Psoas muscle (tissue), 8 donors: ENCODE measurements around the gene PDS5B. TPM values are rescaled to one million over a fixed set of nuclear protein-coding genes. Genes with fewer than 3 reads are reported as not detected.

Experiments used
- ATAC-seq, 4 donors: fragments of 200-7000 bp; cut with Tn5 transposase; one replicate each; pipeline ENCODE4 v1.9.1; 2020; ENCODE audit warnings: moderate library complexity in 3 of 4, mild to moderate bottlenecking in 2 of 4
- DNase-seq, 2 donors: peaks; one replicate each; pipeline ENCODE4 v3.0.0-alpha.2; 2020
- H3K27ac ChIP-seq: fragments of 200-600 bp; one replicate; pipeline ENCODE4 v1.8.0; 2022
- H3K27me3 ChIP-seq, 3 donors: fragments of 200-600 bp in 1 of 3; one replicate each; pipeline versions ENCODE4 v1.6.1 to v1.8.0; 2013 to 2022; ENCODE audit warnings: low read length in 2 of 3, mild to moderate bottlenecking in 2 of 3, moderate library complexity in 1 of 3; ENCODE audit not compliant: insufficient read depth in 3 of 3
- H3K36me3 ChIP-seq, 2 donors: fragments of 200-600 bp in 1 of 2; one replicate each; pipeline versions ENCODE4 v1.6.1 to v1.8.0; 2013 to 2022; ENCODE audit warnings: low read depth in 1 of 2, mild to moderate bottlenecking in 1 of 2, moderate library complexity in 1 of 2; ENCODE audit not compliant: insufficient read depth in 1 of 2
- H3K4me1 ChIP-seq: fragments of 200-600 bp; one replicate; pipeline ENCODE4 v1.8.0; 2022
- H3K4me3 ChIP-seq: fragments of 200-600 bp; one replicate; pipeline ENCODE4 v1.8.0; 2022; ENCODE audit warnings: mild to moderate bottlenecking
- H3K9me3 ChIP-seq: fragments of 200-600 bp; one replicate; pipeline ENCODE4 v1.8.0; 2022
- WGBS, 3 donors: extraction: QIAGEN DNeasy Blood & Tissue Kit; methylation state at CpG; one replicate each; pipeline versions ENCODE4 v1.1.6 to v1.1.7; 2013; 5-methylcytosine and 5-hydroxymethylcytosine counted together
- intact Hi-C, 2 donors: fragments of 100-400 bp; cut with DNase I; formaldehyde crosslinking; loops; one replicate each; pipeline versions ENCODE4 v1.11.0 to v1.14.2; 2022
- polyA plus RNA-seq, 3 donors: library from polyadenylated mRNA; stranded (reverse); fragments of 200-250 nt; gene quantifications; one replicate each; pipeline ENCODE4 v1.2.3, GENCODE V29; 2013
- total RNA-seq, 4 donors: library from RNA; stranded (reverse); fragmentation: NEBNext Ultra II Directional in 2 of 4; extraction: Animal tissue kit (Norgen Biotek cat#: 25700) in 2 of 4; gene quantifications; one replicate each; pipeline versions ENCODE4 v1.2.1 to v1.2.4, GENCODE V29; 2021 to 2023
- TF ChIP-seq, protein P1 (sequence below): fragments of 200-600 bp; IDR thresholded peaks from one replicate; pipeline ENCODE4 v1.8.0; 2022; ENCODE audit warnings: antibody characterized with exemption
- donor health status: healthy with polysubstance abuse.
- donor health status: DM: no; HTN: no; CAD: no; lungs with moderate emphysema.
- donor health status: Bipolar disorder and iron deficiency.
- donor health status: healthy.
- donor health status: DM: yes; HTN: yes; CAD: no.
- donor health status: DM: no; HTN: no; CAD: no.
- donor health status: DM: no; HTN: no; CAD: no.
- donor health status: DM: yes; HTN: yes; CAD: no.

PDS5B gene
- total and polyA plus RNA-seq, 7 donors, result 3.6 to 28.1 (median 18.3) TPM

DNA sequence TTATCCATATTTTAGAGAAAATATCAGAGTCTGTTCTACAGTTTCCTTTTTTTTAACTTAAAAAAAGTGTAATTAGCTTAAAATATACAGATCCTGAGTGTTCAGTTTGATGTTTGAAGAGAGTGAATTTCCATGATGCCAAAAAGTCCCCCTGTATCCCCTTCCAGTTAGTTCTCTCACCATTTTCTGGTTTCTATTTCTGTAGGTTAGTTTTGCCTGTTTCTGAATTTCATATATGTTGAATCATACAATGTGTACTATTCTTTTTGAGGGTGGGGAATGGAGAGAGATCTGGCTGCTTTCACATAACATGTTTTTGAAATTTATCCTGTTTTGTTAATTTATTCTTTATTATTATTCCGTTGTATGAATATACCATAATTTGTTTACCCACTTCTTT lies 95.9 kb downstream of the PDS5B start:
- Histone ChIP-seq H3K36me3 (peaks cover 0 to 34% of the 10 kb centered on the region in 2 donors), H3K27me3 (no peaks in the 10 kb centered on the region), H3K4me1 (peaks cover 1% of the 10 kb centered on the region), H3K9me3 (no peaks in the 10 kb centered on the region), H3K4me3 (no peak overlapping the region), H3K27ac (no peak overlapping the region)
- ATAC-seq, result no peak
- no peak for DNase-seq
- intact Hi-C loops, result no loop called here
- WGBS, 3 donors, result 88 to 97% (median 92%) methylated on average over 1 of the region's 1 CpG
- TF ChIP-seq, protein P1, sequence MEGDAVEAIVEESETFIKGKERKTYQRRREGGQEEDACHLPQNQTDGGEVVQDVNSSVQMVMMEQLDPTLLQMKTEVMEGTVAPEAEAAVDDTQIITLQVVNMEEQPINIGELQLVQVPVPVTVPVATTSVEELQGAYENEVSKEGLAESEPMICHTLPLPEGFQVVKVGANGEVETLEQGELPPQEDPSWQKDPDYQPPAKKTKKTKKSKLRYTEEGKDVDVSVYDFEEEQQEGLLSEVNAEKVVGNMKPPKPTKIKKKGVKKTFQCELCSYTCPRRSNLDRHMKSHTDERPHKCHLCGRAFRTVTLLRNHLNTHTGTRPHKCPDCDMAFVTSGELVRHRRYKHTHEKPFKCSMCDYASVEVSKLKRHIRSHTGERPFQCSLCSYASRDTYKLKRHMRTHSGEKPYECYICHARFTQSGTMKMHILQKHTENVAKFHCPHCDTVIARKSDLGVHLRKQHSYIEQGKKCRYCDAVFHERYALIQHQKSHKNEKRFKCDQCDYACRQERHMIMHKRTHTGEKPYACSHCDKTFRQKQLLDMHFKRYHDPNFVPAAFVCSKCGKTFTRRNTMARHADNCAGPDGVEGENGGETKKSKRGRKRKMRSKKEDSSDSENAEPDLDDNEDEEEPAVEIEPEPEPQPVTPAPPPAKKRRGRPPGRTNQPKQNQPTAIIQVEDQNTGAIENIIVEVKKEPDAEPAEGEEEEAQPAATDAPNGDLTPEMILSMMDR, result no peak

DNA sequence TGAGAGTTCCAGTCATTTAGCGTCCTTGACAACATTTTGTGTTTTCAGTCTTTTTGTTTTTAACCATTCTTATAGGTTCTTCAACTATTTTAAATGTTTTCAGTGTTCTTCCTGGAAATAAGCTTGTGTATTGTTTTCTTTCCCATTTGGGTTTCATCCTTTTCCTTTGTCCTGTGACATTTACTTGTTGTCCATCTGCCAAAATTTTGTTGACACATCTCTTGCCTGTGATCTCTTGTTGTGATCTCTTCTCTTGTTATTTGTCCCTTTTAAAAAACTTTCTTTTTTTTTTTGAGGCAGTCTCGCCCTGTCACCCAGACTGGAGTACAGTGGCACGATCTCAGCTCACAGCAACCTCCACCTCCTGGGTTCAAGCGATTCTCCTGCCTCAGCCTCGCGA lies 96.5 kb downstream of the PDS5B start:
- no peaks in the 10 kb centered on the region for H3K27me3 ChIP-seq
- WGBS, 3 donors, result 94 to 97% (median 94%) methylated on average over 6 of the region's 6 CpGs
- H3K27ac ChIP-seq, result no peak overlapping the region
- peaks cover 0 to 34% of the 10 kb centered on the region in 2 donors for H3K36me3 ChIP-seq
- no peak overlapping the region for H3K4me3 ChIP-seq
- TF ChIP-seq, protein P1, result no peak
- ATAC-seq, result no peak
- no peaks in the 10 kb centered on the region for H3K9me3 ChIP-seq
- DNase-seq, result no peak
- H3K4me1 ChIP-seq, result peaks cover 3% of the 10 kb centered on the region
- intact Hi-C loops, result no loop called here

- H3K36me3 ChIP-seq, result peaks cover 0 to 6% of the 10 kb centered on the region in 2 donors
- intact Hi-C loops, result no loop called here
- TF ChIP-seq, protein P1, result no peak
- no peak overlapping the region for H3K4me3 ChIP-seq
- ATAC-seq, result peak in 2 of 4 donors; percentile 55 to 60
- H3K9me3 ChIP-seq, result no peaks in the 10 kb centered on the region
- no peaks in the 10 kb centered on the region for H3K27me3 ChIP-seq
- H3K4me1 ChIP-seq, result peaks cover 3% of the 10 kb centered on the region
- no peak overlapping the region for H3K27ac ChIP-seq
- DNase-seq, result no peak
- WGBS, 3 donors, result 64 to 71% (median 67%) methylated on average over 2 of the region's 2 CpGs
Observed at GRCh38 chr13:32687275-32687674, 101.0 kb downstream of the PDS5B start.

DNA sequence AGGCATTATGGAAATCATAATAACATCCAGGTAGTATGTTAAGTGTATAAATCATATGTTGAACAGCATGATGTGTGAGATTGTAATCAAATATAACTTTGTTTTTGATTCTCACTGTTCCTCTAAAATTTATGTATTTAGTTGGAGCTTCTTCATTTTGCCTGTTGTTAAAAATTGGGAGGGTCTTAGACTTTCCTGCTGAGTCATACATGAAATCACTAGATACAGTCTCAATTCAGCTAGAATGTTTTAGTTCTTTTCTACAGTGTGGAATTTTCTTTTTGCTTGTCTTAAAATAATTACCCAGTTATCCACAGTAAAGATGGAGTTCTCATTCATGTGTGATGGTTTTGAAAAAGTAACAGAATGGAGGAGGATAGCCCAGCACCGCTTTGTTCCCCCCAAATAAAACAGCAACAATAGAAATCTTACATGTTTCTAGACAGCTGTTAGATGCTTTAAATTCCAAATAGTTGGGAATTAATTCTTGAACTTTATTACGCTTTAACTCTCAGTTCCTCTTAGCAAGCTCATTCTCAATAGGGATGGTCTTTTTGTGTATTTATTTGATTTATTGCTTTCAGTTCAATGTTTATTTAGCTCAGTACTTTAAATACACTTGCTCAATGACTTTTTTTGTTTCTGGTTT lies 109.5 kb downstream of the PDS5B start:
- no peak for ATAC-seq
- intact Hi-C loops, result no loop called here
- WGBS, 3 donors, result 49 to 81% (median 74%) methylated on average over 2 of the region's 2 CpGs
- H3K36me3 ChIP-seq, result peaks cover 0 to 33% of the 10 kb centered on the region in 2 donors
- no peak for DNase-seq
- TF ChIP-seq, protein P1, result no peak
- no peaks in the 10 kb centered on the region for H3K4me1 ChIP-seq
- H3K27ac ChIP-seq, result no peak overlapping the region
- H3K27me3 ChIP-seq, result no peaks in the 10 kb centered on the region
- no peaks in the 10 kb centered on the region for H3K9me3 ChIP-seq
- no peak overlapping the region for H3K4me3 ChIP-seq

DNA sequence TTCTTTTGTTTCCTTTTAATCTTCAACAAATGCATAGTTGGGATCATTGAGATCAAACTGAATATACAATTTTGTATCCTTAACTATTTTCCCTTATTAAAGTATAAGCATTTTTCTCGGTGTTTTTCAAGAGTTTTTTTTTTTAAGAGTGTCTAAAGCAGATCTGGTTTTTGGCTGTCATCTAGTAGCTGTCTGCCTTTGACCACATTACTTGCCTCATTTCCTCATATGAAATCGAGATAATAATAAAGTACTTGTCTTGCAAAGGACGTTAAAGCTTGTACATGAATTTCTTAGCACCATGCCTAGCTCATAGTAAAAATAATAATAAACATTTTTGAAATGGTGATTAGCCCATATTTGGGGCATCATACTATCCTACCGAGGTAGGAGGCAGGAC lies 121.2 kb downstream of the PDS5B start:
- peaks cover 0 to 61% of the 10 kb centered on the region in 2 donors for H3K36me3 ChIP-seq
- H3K27me3 ChIP-seq, result no peaks in the 10 kb centered on the region
- no peak overlapping the region for H3K4me3 ChIP-seq
- no peak overlapping the region for H3K27ac ChIP-seq
- no peaks in the 10 kb centered on the region for H3K9me3 ChIP-seq
- WGBS, 3 donors, result 82 to 88% (median 85%) methylated on average over 4 of the region's 4 CpGs
- DNase-seq, result no peak
- no peak for ATAC-seq
- H3K4me1 ChIP-seq, result no peaks in the 10 kb centered on the region
- TF ChIP-seq, protein P1, result no peak
- intact Hi-C loops, result loop anchor here in 1 of 2 donors (10.0 kb wide), 1 partner anchor 67 kb away; no protein-coding TSS in a partner anchor
